GM10847 (cell line): ENCODE results near the gene RHOH.
A peak's percentile ranks its signal among the peaks of the same experiment; 100 is the strongest.

Source experiments
- POLR2A ChIP-seq: IDR thresholded peaks from 2 replicates; pipeline ENCODE4 v1.6.1; 2011; ENCODE audit not compliant: insufficient read length; ENCODE audit errors: extremely low read depth

The RHOH gene, protein sequence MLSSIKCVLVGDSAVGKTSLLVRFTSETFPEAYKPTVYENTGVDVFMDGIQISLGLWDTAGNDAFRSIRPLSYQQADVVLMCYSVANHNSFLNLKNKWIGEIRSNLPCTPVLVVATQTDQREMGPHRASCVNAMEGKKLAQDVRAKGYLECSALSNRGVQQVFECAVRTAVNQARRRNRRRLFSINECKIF

DNA sequence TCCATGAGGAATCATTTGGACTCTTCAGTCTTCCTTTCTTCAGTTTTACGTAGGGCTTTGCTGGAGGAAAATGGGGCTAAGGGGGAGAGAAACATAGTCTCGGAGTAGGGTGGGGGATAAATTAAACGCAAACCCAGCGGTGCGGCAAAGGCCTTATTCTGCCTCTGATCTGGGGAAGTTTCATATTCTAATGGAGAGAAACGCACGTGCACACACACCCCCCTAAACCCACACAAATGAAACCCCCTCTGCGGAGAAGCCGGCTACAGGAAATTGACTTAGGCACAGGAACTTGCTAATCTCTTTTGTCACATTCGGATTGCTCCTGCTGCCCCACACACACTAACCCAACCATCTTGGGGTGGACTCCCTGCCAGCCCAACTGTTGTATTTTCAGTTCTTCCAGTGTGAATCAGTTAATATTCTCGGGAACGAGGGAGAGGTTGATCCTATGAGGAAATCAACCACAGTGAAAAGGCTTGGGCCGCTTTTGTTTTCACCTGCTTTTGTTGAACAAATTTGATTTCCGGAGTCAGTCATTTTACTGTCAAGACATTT, at the start of gene RHOH:
Gene RHOH, plus strand, starts transcription at position 308 of the 558 bp plus-strand sequence. CDS start 46,356 bp downstream, outside the sequence.
- TF ChIP-seq POLR2A = peak; percentile 59

DNA sequence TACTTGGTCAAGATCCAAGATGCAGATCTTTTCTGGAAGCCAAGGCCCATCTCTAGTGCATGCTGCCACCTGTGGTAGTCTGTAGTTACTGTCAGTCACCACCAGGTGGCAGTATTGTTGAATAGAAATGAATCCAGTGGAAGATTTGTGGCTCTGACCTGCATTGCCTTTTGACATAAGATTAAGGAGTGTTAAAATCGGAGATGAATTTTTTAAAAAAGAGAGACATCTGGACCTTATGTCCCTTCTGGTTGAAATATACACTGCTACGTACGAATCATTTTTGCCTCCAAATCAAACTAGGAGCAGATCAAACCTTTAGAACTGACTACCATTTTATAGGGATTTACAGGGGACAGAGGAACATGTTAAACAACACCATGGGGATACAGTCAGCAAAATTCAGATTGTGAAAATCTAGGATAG, 46.9 kb upstream of the RHOH start:
- TF ChIP-seq POLR2A = no peak

DNA sequence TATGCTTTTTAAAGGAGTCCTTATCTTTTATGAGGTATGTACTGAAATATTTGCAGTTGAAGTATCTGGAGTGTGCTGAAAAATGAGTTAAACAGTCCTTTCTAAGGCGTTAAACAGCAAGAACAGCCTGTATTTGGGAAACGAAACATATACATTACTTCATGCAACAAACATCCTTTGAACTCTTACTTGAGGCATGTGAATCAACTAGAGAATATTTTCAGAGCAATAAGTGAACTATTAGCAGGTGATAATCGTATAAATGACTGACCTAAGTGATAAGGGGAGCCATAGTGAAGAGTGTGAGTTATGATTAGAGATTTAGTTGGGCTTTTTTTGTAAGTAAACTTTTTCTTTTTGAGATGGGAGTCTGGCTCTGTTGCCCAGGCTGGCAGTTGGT, 45.9 kb upstream of the RHOH start:
- TF ChIP-seq POLR2A = no peak

DNA sequence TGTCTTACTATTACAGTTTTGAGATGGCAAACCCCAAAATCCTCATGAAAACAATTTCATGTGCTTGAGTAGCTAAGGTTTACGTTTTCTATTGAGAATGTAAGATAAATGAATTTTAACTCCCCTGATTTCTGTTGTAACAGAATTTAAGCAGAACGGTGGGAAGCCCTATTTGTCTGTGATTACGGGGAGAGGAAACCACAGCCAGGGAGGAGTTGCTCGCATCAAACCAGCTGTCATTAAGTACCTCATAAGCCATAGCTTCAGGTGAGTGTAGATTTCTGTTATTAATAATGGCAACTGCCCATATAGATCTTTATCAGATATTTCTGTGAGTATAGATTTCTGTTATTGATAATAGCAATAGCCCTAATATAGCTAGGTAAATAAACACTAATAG, 44.2 kb upstream of the RHOH start:
- TF ChIP-seq POLR2A = no peak

DNA sequence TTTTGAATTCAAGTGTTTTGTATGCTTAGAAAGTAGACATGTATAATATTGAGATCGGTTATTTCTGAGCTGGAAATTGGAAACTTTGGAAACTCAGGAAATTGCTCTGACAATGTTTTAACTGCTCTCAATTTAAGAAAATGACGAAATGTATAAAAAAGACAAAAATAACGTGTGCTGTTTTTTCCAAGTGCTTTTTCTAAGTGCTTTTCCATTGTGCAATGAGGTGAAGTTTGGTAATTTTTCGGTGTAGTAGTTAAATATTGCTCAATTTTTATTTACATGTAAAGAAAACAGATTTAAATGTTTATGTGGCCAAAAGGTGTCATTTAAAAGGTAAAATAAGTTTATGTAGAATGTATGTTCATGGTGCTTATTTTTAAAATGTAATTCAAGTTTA, 39.4 kb upstream of the RHOH start:
- TF ChIP-seq POLR2A = no peak

DNA sequence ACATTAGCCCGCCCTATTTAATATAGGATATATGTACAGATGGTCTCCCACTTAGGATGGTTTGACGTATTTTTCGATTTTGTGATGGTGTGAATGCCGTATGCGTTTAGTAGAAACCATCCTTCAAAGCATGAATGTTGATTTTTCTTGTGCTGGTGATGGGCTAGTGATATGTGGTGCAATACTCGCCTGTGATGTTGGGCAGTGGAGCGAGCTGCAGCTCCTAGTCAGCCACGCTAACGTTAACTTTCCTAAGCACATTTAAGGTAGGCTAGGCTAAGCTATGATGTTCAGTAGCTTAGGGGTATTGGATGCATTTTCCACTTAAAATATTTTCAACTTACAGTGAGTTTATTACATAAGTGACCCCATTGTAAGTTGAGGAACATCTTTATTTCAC, 36.6 kb upstream of the RHOH start:
- no peak for TF ChIP-seq POLR2A

DNA sequence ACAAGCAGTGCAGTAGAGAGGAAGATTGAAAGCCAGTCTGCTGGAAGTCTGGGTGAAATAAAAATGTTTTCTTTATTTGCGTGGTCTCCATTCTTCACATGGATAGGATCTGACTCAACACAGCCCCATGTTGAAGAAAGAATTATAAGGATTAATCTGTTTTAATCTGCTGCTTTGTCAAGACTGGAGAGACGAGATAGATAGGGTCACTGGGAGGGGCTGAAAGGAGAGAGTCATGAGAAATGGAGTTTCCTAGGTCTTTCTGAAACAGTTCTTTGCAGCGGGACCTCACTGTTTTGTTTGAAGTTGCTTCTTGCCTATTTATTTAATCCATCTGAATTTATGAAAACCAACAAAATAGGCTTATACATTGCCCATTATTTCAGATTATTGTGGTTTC, 32.4 kb upstream of the RHOH start:
- TF ChIP-seq POLR2A = no peak

DNA sequence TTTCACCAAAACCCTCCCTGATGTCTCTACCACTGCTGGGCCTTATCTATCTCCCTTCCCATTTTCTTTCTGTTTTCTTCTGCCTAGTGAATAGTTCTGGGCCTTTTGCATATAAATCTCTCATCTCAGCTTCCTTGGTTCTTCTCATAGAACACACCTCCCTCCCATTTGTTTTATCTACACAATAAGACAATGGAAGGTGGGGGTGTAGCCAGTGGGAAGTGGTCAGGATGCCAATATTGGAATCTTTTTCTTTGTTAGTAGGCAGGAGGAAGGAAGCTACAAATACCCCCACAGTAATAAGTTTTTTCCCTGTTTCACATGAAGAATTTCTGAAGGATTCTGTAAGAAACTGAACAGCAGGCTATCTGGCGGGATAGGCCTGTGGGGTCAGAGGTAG, 30.9 kb upstream of the RHOH start:
- no peak for TF ChIP-seq POLR2A

DNA sequence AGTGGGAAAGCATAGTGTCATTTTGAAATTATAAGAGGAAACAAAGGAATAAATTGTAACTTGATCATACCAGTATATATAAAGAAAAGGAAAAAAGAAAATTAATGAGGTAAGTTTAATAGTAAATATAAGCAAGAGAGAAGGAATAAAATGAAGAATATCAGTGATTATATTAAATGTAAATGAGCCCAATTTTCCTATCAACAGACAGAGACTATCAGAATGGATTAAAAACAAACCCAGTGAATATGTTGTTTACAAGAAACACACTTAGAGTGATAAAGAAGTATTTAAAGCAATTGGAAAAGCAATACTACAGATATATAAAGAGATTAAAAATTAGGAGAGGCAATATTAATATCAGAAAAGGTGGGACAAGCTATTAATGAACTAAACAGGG, 28.8 kb upstream of the RHOH start:
- TF ChIP-seq POLR2A = no peak

DNA sequence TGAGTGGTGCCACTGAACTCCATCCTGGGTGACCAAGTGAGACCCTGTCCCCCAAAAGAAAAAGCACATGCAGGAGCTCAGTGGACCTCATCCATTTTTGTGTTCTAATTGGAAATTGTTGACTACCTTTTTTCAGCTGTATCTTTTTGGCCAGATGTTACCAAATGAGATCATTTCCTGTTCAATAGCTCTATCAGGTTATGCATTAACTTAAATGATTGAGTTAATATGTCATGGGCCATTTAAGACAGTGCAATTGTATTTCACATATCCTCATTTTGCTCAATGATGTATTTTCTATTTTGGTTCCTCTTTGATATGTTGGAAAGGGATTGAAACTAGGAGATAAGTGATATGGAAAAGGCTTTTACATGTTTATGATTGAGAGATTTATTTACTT, 26.2 kb upstream of the RHOH start:
- no peak for TF ChIP-seq POLR2A

DNA sequence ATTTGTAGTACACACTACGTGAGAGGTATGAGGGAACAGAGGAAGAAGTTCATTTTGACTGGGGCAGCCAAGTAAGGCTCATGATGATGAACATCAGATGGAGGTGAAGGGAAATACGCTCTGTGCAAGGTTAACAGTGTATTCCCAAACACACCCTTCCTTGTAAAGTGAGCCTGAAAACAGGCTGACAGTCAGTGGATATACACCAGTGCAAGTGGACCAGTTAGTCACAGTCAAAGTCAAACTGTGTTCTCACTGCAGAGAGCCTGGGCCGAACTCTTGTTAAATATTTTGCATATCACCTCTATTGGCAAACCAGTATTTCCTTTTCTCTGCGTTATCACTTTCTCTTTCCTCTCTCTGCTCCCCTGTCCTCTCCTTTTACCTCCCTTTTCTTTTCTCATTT, 23.4 kb upstream of the RHOH start:
- TF ChIP-seq POLR2A = no peak

DNA sequence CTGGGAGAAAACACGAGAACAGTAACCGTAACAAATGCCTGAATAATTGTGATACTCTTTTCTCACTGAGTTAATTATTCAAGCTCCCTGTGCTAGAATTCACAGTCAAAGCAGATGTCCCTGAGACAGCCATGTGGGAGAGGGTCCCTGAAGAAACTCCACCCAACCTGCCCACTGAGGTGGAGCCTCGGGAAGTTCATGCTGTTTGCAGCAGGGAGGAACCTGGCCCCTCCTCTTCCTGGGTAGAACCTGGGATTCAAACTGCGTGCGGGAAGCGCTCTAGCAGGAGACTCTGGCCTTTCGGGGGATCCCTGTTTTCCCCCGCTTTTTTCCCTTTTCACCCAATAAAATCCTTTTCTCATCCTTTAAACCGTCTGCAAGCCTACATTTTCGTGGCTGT, 20.2 kb upstream of the RHOH start:
- no peak for TF ChIP-seq POLR2A

DNA sequence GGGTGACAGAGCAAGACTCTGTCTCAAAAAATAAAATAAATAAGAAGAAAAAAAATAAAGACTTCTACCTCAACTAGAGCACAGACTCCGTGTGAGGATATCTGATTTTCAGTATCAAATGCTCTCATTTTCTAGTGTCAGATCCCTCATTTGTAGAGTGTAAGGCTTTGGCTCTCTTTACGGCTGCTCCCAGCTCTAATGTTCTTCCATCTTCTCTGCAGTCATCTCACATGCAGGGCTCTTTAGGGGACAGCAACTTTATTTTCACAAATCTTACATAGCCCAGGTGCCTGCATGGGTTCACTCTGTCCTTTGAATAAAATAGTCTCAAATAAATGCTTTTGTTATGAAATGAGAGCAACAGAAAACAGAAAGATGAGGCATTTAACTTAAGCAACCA, 19.2 kb upstream of the RHOH start:
- no peak for TF ChIP-seq POLR2A

DNA sequence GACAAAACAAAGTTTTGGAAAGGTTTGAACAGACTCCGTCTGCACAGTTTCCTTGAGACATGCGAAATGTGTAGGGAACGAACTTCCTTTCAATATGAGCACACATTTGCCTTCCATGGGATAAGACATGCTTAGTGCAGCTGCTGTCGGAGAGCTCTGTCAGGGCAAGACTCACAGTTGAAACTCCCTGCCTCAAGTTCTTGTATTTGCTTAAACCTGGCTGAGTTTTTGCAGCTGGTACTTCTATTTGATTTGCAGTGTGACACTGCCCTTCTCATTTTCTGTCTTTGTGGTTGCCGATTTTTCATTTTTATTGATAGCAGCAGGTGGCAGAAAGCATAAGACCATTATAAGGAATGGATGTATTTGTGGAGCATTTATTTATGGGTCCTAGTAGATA, 18.2 kb upstream of the RHOH start:
- TF ChIP-seq POLR2A = no peak

DNA sequence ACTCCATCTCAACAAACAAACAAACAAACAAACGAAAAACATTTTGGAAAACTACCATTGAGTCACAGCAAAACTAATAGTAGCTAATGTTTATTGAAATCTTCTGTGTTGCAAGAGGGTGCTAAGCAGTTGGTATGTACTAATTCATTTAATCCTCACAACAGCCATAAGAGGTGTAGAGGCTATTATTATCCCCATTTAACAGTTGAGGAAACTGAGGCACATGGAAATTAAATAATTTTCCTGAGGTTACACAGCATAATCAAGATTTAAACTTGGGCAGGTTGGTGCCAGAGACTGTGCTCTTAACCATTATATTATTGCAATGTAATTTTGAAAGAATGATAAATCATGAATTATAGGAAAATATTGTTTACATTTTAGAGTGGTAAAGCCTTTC, 17.5 kb upstream of the RHOH start:
- TF ChIP-seq POLR2A = no peak

DNA sequence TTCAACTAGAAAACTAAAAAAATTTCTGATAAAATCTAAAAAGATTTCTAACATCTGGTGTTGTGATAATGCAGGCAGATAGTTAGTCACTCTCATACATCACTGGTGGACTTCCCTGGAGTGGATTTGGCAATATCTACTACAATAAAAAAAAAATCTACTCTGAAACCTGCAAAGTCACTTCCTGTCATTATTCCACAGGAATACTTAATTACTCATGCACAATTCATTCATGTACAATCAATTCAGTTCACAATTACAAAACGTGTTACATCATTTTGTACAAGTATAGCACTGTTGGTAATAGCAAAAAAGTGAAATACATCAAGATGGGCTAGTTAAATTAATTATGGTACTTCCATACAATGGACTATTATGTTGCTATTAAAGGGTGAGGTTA, 16.5 kb upstream of the RHOH start:
- no peak for TF ChIP-seq POLR2A

DNA sequence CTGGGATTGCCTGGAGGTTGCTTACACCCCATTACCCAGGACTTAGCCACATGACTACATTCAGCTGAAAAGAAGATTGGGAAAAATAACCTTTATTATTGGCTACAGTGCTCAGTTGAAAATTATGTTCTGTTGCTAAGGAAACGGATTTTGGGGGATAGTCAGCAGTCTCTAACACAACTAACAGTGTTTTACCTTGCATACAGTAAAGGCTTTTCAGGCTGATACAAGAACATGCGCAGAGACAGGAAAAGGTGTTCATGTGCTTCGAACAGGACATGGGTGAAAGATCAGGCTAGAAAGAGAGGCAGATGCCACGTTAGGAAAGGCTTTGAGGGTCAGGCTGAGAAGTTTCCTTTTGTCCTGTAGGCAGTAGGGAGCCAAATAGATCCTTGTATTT, 14.8 kb upstream of the RHOH start:
- no peak for TF ChIP-seq POLR2A
